Measurements from ENCODE around the gene SCN11A.

SCN11A gene

GRCh38 chr3:39094851-39095677 is 43.3 kb upstream of the SCN11A start:
- Histone ChIP-seq H3K27me3 (replicated peaks; ENCODE audit: control insufficient read depth, insufficient read depth, low read length, poor library complexity, severe bottlenecking) (no peaks in the 10 kb centered on the region), H3K27ac (ENCODE audit: insufficient read depth, low read length, poor library complexity, severe bottlenecking) (no peak overlapping the region), H3K4me1 (ENCODE audit: control insufficient read depth, insufficient read depth, low read length, poor library complexity, severe bottlenecking) (no peaks in the 10 kb centered on the region), H3K36me3 (ENCODE audit: control insufficient read depth, insufficient read depth, low read length) (peaks cover 80% of the 10 kb centered on the region), H3K4me3 (ENCODE audit: insufficient read depth, low read depth, low read length, poor library complexity, severe bottlenecking) (no peak overlapping the region), H3K9me3 (ENCODE audit: control insufficient read depth, low read length) (no peaks in the 10 kb centered on the region)
- no peak for DNase-seq

DNA sequence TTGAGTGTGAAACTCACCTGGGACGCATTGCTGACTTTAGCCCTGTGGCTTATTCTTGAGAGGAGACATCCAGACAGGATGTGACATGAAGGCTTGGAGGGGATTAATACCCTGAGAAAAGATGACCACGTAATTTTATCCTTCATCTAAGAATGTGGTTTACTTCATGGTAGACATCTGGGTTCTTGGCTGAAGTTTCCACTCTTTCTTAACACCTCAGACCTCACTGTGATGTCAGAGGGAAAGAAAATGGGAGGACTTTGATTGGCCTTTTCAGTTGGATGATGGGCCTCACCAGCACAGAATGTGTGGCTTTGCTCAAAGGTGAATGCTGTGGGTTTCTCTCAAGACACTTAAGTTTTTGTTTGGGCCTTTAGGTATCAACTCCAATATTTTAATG is 39.2 kb upstream of the SCN11A start:
- no peak for DNase-seq
- H3K9me3 ChIP-seq (ENCODE audit: control insufficient read depth, low read length): no peaks in the 10 kb centered on the region
- peaks cover 77% of the 10 kb centered on the region for H3K36me3 ChIP-seq (ENCODE audit: control insufficient read depth, insufficient read depth, low read length)
- H3K27ac ChIP-seq (ENCODE audit: insufficient read depth, low read length, poor library complexity, severe bottlenecking): no peak overlapping the region
- no peak overlapping the region for H3K4me3 ChIP-seq (ENCODE audit: insufficient read depth, low read depth, low read length, poor library complexity, severe bottlenecking)
- no peaks in the 10 kb centered on the region for H3K4me1 ChIP-seq (ENCODE audit: control insufficient read depth, insufficient read depth, low read length, poor library complexity, severe bottlenecking)
- H3K27me3 ChIP-seq (replicated peaks; ENCODE audit: control insufficient read depth, insufficient read depth, low read length, poor library complexity, severe bottlenecking): no peaks in the 10 kb centered on the region

DNA sequence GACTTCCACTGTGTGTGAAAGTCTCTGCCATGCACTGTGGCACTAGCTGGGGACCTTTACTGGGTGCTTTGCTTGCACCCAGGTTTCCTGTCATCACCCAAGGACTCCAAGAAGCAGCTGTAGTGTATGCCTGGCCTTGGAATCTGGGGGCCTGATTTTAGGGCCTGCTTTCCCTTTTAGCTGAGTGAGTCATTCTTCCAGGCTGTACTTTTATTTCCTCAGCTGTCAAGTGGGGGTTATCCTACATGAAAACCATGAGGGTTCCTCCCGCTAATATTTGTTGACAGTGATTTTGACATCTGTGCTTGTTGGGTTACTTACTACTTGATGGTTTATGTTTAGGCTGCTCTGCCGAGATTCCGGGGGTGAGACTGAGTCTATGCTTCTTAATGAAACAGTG is 37.1 kb upstream of the SCN11A start:
- DNase-seq: no peak
- Histone ChIP-seq H3K9me3 (ENCODE audit: control insufficient read depth, low read length) (no peaks in the 10 kb centered on the region), H3K27ac (ENCODE audit: insufficient read depth, low read length, poor library complexity, severe bottlenecking) (no peak overlapping the region), H3K27me3 (replicated peaks; ENCODE audit: control insufficient read depth, insufficient read depth, low read length, poor library complexity, severe bottlenecking) (no peaks in the 10 kb centered on the region), H3K4me3 (ENCODE audit: insufficient read depth, low read depth, low read length, poor library complexity, severe bottlenecking) (no peak overlapping the region), H3K4me1 (ENCODE audit: control insufficient read depth, insufficient read depth, low read length, poor library complexity, severe bottlenecking) (no peaks in the 10 kb centered on the region), H3K36me3 (ENCODE audit: control insufficient read depth, insufficient read depth, low read length) (peaks cover 67% of the 10 kb centered on the region)

GRCh38 chr3:39088456-39088855 is 36.7 kb upstream of the SCN11A start:
- no peaks in the 10 kb centered on the region for H3K27me3 ChIP-seq (replicated peaks; ENCODE audit: control insufficient read depth, insufficient read depth, low read length, poor library complexity, severe bottlenecking)
- no peak overlapping the region for H3K4me3 ChIP-seq (ENCODE audit: insufficient read depth, low read depth, low read length, poor library complexity, severe bottlenecking)
- H3K27ac ChIP-seq (ENCODE audit: insufficient read depth, low read length, poor library complexity, severe bottlenecking): no peak overlapping the region
- H3K4me1 ChIP-seq (ENCODE audit: control insufficient read depth, insufficient read depth, low read length, poor library complexity, severe bottlenecking): no peaks in the 10 kb centered on the region
- H3K9me3 ChIP-seq (ENCODE audit: control insufficient read depth, low read length): no peaks in the 10 kb centered on the region
- DNase-seq: no peak
- H3K36me3 ChIP-seq (ENCODE audit: control insufficient read depth, insufficient read depth, low read length): peaks cover 66% of the 10 kb centered on the region

DNA sequence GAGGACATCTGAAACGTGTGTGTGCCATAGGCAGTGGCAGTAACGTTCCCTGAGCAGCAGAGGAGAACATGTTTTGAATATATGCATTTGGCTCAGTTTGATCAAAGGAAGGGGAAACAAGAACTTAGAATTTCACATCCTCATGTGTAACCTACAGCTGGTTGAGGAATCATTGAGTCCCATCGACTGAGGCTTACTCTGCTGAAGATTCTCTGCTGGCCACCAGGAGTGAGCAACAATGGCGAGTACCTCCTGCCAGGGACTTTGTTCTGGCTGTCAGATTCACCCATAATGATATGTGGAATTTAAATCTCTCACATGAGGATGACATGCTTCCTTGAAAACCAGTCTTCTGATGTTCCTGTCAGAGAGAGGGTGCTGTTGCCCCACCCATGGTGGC is 34.4 kb upstream of the SCN11A start:
- H3K9me3 ChIP-seq (ENCODE audit: control insufficient read depth, low read length): no peaks in the 10 kb centered on the region
- H3K27ac ChIP-seq (ENCODE audit: insufficient read depth, low read length, poor library complexity, severe bottlenecking): no peak overlapping the region
- no peaks in the 10 kb centered on the region for H3K4me1 ChIP-seq (ENCODE audit: control insufficient read depth, insufficient read depth, low read length, poor library complexity, severe bottlenecking)
- H3K27me3 ChIP-seq (replicated peaks; ENCODE audit: control insufficient read depth, insufficient read depth, low read length, poor library complexity, severe bottlenecking): no peaks in the 10 kb centered on the region
- H3K36me3 ChIP-seq (ENCODE audit: control insufficient read depth, insufficient read depth, low read length): peaks cover 53% of the 10 kb centered on the region
- no peak for DNase-seq
- H3K4me3 ChIP-seq (ENCODE audit: insufficient read depth, low read depth, low read length, poor library complexity, severe bottlenecking): no peak overlapping the region

DNA sequence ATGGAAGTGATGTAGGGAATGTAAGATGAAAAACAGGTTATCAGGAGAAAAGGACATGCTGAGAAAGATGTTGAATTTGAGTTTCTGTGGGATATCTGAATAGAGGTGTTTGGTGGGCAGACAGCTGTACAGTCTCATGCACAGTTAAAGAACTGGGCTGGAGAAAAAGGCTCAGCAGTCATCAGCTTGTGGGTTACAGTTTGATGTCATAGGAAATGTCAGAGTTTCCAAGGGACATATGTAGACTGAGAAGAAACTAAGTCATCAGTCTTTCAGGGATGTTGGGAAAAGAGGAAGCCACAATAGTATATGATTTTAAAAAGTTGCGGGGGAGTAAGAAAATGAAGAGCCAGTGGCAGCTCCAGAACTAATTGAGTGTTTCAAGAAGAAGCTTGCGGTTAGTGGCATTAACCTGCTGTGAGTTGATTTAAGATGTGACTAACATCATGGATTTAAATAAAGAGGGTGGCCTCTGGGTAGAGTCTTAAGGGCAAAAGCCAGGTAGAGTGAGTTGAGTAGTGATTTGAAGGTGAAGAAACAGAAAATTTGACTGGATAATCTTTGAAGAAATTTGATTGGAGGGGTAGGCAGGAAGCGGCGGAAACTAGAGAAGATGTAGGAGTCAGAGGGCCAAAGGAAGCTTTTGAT is 31.0 kb upstream of the SCN11A start:
- H3K36me3 ChIP-seq (ENCODE audit: control insufficient read depth, insufficient read depth, low read length): peaks cover 34% of the 10 kb centered on the region
- no peak for DNase-seq

DNA sequence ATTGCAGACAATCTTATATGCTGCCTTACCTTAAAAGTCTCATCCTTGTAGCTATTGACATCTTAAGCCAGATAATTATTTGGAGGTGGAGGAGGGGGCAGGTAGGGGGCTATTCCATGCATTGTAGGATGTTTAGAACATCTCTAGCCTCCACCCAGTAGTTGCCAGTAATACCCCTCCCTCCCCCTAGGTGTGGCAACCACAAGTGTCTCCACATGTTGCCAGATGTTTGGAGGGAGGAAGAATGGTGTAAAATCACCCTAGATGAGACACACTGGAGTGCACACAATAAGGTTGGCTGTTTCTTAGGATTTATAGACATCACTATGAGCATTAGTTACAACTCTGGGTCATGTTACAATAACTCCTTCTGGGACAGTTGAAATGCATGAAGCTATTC is 28.3 kb upstream of the SCN11A start:
- no peaks in the 10 kb centered on the region for H3K27me3 ChIP-seq (replicated peaks; ENCODE audit: control insufficient read depth, insufficient read depth, low read length, poor library complexity, severe bottlenecking)
- no peaks in the 10 kb centered on the region for H3K9me3 ChIP-seq (ENCODE audit: control insufficient read depth, low read length)
- no peak for DNase-seq
- H3K27ac ChIP-seq (ENCODE audit: insufficient read depth, low read length, poor library complexity, severe bottlenecking): no peak overlapping the region
- H3K36me3 ChIP-seq (ENCODE audit: control insufficient read depth, insufficient read depth, low read length): peaks cover 41% of the 10 kb centered on the region
- H3K4me3 ChIP-seq (ENCODE audit: insufficient read depth, low read depth, low read length, poor library complexity, severe bottlenecking): no peak overlapping the region
- H3K4me1 ChIP-seq (ENCODE audit: control insufficient read depth, insufficient read depth, low read length, poor library complexity, severe bottlenecking): no peaks in the 10 kb centered on the region

More for the DNA sequence above, 31.0 kb upstream of the SCN11A start:
- Histone ChIP-seq H3K4me3 (ENCODE audit: insufficient read depth, low read depth, low read length, poor library complexity, severe bottlenecking) (no peak overlapping the region), H3K27me3 (replicated peaks; ENCODE audit: control insufficient read depth, insufficient read depth, low read length, poor library complexity, severe bottlenecking) (no peaks in the 10 kb centered on the region), H3K27ac (ENCODE audit: insufficient read depth, low read length, poor library complexity, severe bottlenecking) (no peak overlapping the region), H3K4me1 (ENCODE audit: control insufficient read depth, insufficient read depth, low read length, poor library complexity, severe bottlenecking) (no peaks in the 10 kb centered on the region), H3K9me3 (ENCODE audit: control insufficient read depth, low read length) (no peaks in the 10 kb centered on the region)

DNA sequence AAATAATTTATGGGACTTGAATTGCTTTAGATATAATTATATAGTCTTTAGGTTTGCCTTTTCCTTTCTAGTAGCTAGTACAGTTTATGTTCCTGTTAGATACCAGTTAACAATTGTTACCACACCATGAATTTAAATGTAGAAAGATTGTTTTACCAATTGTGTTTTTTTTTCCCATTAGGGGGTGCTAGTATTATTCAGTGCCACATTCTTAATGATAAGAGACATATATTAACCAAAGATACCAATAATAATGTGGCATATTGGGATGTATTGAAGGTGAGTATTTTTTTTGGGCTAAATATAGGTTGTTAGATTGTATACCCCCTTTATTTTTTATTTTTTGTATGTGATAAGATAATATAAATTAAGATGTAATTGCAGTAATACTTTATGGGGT is 27.8 kb upstream of the SCN11A start:
- no peaks in the 10 kb centered on the region for H3K9me3 ChIP-seq (ENCODE audit: control insufficient read depth, low read length)
- H3K27me3 ChIP-seq (replicated peaks; ENCODE audit: control insufficient read depth, insufficient read depth, low read length, poor library complexity, severe bottlenecking): no peaks in the 10 kb centered on the region
- H3K4me1 ChIP-seq (ENCODE audit: control insufficient read depth, insufficient read depth, low read length, poor library complexity, severe bottlenecking): no peaks in the 10 kb centered on the region
- H3K4me3 ChIP-seq (ENCODE audit: insufficient read depth, low read depth, low read length, poor library complexity, severe bottlenecking): no peak overlapping the region
- no peak overlapping the region for H3K27ac ChIP-seq (ENCODE audit: insufficient read depth, low read length, poor library complexity, severe bottlenecking)
- H3K36me3 ChIP-seq (ENCODE audit: control insufficient read depth, insufficient read depth, low read length): peaks cover 46% of the 10 kb centered on the region
- no peak for DNase-seq

DNA sequence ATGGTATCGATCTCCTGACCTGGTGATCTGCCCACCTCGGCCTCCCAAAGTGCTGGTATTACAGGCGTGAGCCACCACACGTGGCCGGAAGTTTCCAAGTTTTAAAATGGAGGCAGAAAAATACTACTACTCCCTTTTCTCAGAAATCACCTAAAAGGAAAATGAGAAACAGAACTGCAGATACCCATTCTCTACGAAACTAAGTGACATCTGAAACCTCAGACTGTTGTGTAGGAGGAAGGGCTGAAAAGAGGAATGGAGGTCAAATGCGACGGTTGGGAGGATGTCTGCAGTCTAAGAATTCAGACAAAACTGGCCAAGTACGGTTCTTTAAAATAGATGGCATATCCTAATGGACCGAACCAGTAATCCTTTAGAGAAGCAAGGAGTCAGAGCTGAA is 24.2 kb upstream of the SCN11A start:
- Histone ChIP-seq H3K4me3 (ENCODE audit: insufficient read depth, low read depth, low read length, poor library complexity, severe bottlenecking) (no peak overlapping the region), H3K27me3 (replicated peaks; ENCODE audit: control insufficient read depth, insufficient read depth, low read length, poor library complexity, severe bottlenecking) (no peaks in the 10 kb centered on the region), H3K4me1 (ENCODE audit: control insufficient read depth, insufficient read depth, low read length, poor library complexity, severe bottlenecking) (no peaks in the 10 kb centered on the region), H3K27ac (ENCODE audit: insufficient read depth, low read length, poor library complexity, severe bottlenecking) (no peak overlapping the region), H3K9me3 (ENCODE audit: control insufficient read depth, low read length) (no peaks in the 10 kb centered on the region), H3K36me3 (ENCODE audit: control insufficient read depth, insufficient read depth, low read length) (peaks cover 79% of the 10 kb centered on the region)
- no peak for DNase-seq

GRCh38 chr3:39068556-39068955 is 16.8 kb upstream of the SCN11A start:
- no peaks in the 10 kb centered on the region for H3K27me3 ChIP-seq (replicated peaks; ENCODE audit: control insufficient read depth, insufficient read depth, low read length, poor library complexity, severe bottlenecking)
- H3K4me1 ChIP-seq (ENCODE audit: control insufficient read depth, insufficient read depth, low read length, poor library complexity, severe bottlenecking): no peaks in the 10 kb centered on the region
- H3K9me3 ChIP-seq (ENCODE audit: control insufficient read depth, low read length): no peaks in the 10 kb centered on the region
- no peak overlapping the region for H3K4me3 ChIP-seq (ENCODE audit: insufficient read depth, low read depth, low read length, poor library complexity, severe bottlenecking)
- no peak overlapping the region for H3K27ac ChIP-seq (ENCODE audit: insufficient read depth, low read length, poor library complexity, severe bottlenecking)
- DNase-seq: no peak
- H3K36me3 ChIP-seq (ENCODE audit: control insufficient read depth, insufficient read depth, low read length): peaks cover 66% of the 10 kb centered on the region

All from effector memory CD4-positive, alpha-beta T cell (primary cell).